Pancreas (tissue), 10 donors: ENCODE measurements around the gene FRMPD2. TPM values are rescaled to one million over a fixed set of nuclear protein-coding genes. Genes with fewer than 3 reads are reported as not detected.

Source experiments
- ATAC-seq, 4 donors: fragments of 200-7000 bp; cut with Tn5 transposase; one replicate each; pipeline versions ENCODE4 v1.8.0 to v1.9.1; 2020; ENCODE audit warnings: mild to moderate bottlenecking in 4 of 4, moderate library complexity in 4 of 4
- DNase-seq, 6 donors: peaks; one replicate each; pipeline ENCODE4 v3.0.0-alpha.2; 2020
- FAIRE-seq: peaks from 2 replicates; lab custom pipeline; 2012; peaks lifted over from hg19 to GRCh38; lab: Jason Lieb, UNC
- H3K27ac ChIP-seq, 4 donors: fragments of 200-600 bp; sonication (generic); 1 replicate in 3 of 4; 2 replicates in 1 of 4; pipeline versions ENCODE4 v1.5.0 to v1.8.0; 2020
- H3K27me3 ChIP-seq, 4 donors: fragments of 200-600 bp; one replicate each; pipeline ENCODE4 v1.8.0; 2021
- H3K36me3 ChIP-seq, 3 donors: fragments of 200-600 bp; sonication (generic) in 1 of 3; one replicate each; pipeline versions ENCODE4 v1.5.0 to v1.8.0; 2020 to 2021
- H3K4me1 ChIP-seq, 3 donors: fragments of 200-600 bp; one replicate each; pipeline ENCODE4 v1.8.0; 2021
- H3K4me3 ChIP-seq, 4 donors: fragments of 200-600 bp; sonication (generic) in 2 of 4; one replicate each; pipeline versions ENCODE4 v1.5.0 to v1.8.0; 2020 to 2021
- H3K9me3 ChIP-seq, 4 donors: fragments of 200-600 bp; one replicate each; pipeline ENCODE4 v1.8.0; 2021
- WGBS, 2 donors: extraction: QIAGEN DNeasy Blood & Tissue Kit; methylation state at CpG; one replicate each; pipeline ENCODE4 v1.1.7; 2013; 5-methylcytosine and 5-hydroxymethylcytosine counted together
- intact Hi-C, 3 donors: fragments of 100-400 bp; cut with DNase I; formaldehyde crosslinking; loops; one replicate each; pipeline versions ENCODE4 v1.11.1 to v1.14.2; 2022
- polyA plus RNA-seq, 2 donors: library from polyadenylated mRNA; stranded (reverse); fragments of 200-250 nt; gene quantifications; one replicate each; pipeline ENCODE4 v1.2.3, GENCODE V29; 2013
- total RNA-seq, 6 donors: library from RNA; stranded (reverse); fragmentation: NEBNext Ultra II Directional in 4 of 6; extraction: Animal tissue kit (Norgen Biotek cat#: 25700) in 4 of 6; gene quantifications; one replicate each; pipeline versions ENCODE4 v1.2.1 to v1.2.4, GENCODE V29; 2021 to 2023
- TF ChIP-seq, protein P1 (sequence below), 4 donors: fragments of 200-600 bp; sonication (generic) in 3 of 4; IDR thresholded peaks; one replicate each; pipeline versions ENCODE4 v1.5.0 to v1.8.0; 2021; ENCODE audit warnings: antibody characterized with exemption in 4 of 4
- donor health status: healthy with polysubstance abuse.
- donor health status: DM: no; HTN: no; CAD: no; lungs with moderate emphysema.
- donor health status: DM: no; HTN: no; CAD: no.
- donor health status: control.
- donor health status: control.
- donor health status: Bipolar disorder and iron deficiency.
- donor health status: DM: yes; HTN: yes; CAD: no.
- donor health status: DM: no; HTN: no; CAD: no.
- donor health status: DM: no; HTN: no; CAD: no.
- donor health status: DM: yes; HTN: yes; CAD: no.

Gene FRMPD2
- total and polyA plus RNA-seq, 8 donors: 0.08 to 0.47 (median 0.24) TPM

DNA sequence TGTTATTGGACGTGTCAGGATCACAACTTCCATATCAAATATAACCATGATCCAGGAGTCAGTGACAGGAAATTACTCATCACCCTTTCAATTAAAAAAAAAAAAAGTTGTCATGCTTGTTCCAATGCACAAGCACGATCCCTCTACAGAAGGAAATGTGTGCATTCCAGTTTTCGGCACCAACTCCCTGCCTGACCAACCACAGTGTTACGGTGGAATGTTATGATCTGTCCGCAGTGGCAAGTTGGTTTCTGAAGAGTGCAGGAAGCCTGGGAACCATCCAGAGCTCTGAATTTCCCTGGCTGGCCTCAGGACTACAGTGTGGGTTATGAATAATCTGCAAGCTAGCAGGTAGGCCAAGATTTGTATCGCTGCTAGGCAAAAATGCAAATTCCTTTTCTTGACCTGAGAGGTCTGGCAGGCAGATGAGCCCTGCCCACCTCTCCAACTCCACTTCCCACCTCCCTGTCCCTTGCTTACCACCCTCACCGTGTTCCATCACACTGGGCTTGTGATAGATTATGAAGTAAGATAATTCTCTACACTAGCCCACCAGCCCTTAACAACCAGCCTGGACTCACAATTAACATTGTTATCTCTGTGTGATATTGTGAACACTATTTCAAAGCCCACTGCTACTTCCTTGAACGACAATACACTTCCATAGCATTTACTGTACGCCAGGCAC is 20.4 kb downstream of the FRMPD2 start:
- Histone ChIP-seq H3K4me3 (no peak overlapping the region), H3K9me3 (no peaks in the 10 kb centered on the region), H3K27ac (no peak overlapping the region), H3K27me3 (no peaks in the 10 kb centered on the region), H3K36me3 (no peaks in the 10 kb centered on the region), H3K4me1 (no peaks in the 10 kb centered on the region)
- WGBS, 2 donors: 83 to 87% methylated on average over 9 of the region's 9 CpGs
- TF ChIP-seq, protein P1, sequence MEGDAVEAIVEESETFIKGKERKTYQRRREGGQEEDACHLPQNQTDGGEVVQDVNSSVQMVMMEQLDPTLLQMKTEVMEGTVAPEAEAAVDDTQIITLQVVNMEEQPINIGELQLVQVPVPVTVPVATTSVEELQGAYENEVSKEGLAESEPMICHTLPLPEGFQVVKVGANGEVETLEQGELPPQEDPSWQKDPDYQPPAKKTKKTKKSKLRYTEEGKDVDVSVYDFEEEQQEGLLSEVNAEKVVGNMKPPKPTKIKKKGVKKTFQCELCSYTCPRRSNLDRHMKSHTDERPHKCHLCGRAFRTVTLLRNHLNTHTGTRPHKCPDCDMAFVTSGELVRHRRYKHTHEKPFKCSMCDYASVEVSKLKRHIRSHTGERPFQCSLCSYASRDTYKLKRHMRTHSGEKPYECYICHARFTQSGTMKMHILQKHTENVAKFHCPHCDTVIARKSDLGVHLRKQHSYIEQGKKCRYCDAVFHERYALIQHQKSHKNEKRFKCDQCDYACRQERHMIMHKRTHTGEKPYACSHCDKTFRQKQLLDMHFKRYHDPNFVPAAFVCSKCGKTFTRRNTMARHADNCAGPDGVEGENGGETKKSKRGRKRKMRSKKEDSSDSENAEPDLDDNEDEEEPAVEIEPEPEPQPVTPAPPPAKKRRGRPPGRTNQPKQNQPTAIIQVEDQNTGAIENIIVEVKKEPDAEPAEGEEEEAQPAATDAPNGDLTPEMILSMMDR (IDR thresholded peaks at IDR 0.05): no peak
- intact Hi-C loops: no loop called here
- DNase-seq (no peak), ATAC-seq (no peak), FAIRE-seq (no peak)

DNA sequence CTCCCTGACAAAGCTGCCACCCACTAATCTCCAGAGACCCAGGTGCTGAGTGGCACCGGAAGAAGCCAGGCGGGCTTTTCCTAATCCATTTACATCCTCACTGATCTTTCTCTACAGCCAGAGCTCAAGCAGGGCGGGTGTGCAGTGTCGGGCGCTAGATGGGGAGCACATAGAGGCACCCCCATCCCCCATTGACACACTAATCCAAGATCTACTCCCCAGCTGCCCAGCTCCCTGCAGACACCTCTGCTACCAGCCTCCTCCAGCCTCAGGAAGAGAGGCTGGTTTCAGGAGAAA is 22.2 kb downstream of the FRMPD2 start:
- no peaks in the 10 kb centered on the region for H3K4me1 ChIP-seq
- TF ChIP-seq, protein P1 (IDR thresholded peaks at IDR 0.05): no peak
- DNase-seq: no peak

GRCh38 chr10:48251525-48252353 is 22.8 kb downstream of the FRMPD2 start:
- ATAC-seq (peak; percentile 57 to 79 (median 68)), FAIRE-seq (no peak), DNase-seq (peak in 3 of 6 donors; percentile 16 to 54 (median 48))
- no peak overlapping the region for H3K4me3 ChIP-seq
- 43 to 50% methylated on average over 13 of the region's 13 CpGs for WGBS, 2 donors
- no peaks in the 10 kb centered on the region for H3K4me1 ChIP-seq
- TF ChIP-seq, protein P1 (IDR thresholded peaks at IDR 0.05): no peak
- peak overlapping the region in 3 of 4 donors; percentile 8 to 23 (median 16) for H3K27ac ChIP-seq
- H3K27me3 ChIP-seq: no peaks in the 10 kb centered on the region
- intact Hi-C loops: no loop called here
- no peaks in the 10 kb centered on the region for H3K36me3 ChIP-seq
- no peaks in the 10 kb centered on the region for H3K9me3 ChIP-seq

More for the DNA sequence above, 22.2 kb downstream of the FRMPD2 start:
- H3K27ac ChIP-seq: peak overlapping the region in 1 of 4 donors; percentile 23
- H3K4me3 ChIP-seq: no peak overlapping the region
- 85 to 86% methylated on average over 5 of the region's 5 CpGs for WGBS, 2 donors
- H3K36me3 ChIP-seq: no peaks in the 10 kb centered on the region
- ATAC-seq (no peak), FAIRE-seq (no peak)
- no peaks in the 10 kb centered on the region for H3K27me3 ChIP-seq
- H3K9me3 ChIP-seq: no peaks in the 10 kb centered on the region
- intact Hi-C loops: no loop called here

DNA sequence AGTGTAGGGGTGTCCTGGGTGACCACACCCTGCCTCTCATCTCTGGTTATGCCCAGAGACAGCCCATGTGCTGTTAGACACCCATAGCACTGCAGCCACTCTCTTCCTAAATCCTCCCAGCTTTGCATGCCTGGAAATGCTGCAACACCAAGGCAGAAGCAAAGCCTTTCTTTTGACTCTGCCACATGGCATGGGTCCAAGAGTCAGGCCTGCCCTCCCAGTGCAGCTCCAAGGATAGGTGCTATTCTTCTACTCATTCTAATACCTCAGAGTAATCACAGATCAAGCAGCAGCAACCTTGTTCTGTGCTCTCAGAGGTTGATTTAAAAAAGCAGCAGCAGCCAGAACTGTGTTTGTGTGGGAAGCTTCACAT is 23.4 kb downstream of the FRMPD2 start:
- Histone ChIP-seq H3K36me3 (no peaks in the 10 kb centered on the region), H3K9me3 (no peaks in the 10 kb centered on the region), H3K4me1 (no peaks in the 10 kb centered on the region), H3K27me3 (no peaks in the 10 kb centered on the region), H3K4me3 (no peak overlapping the region), H3K27ac (peak overlapping the region in 1 of 4 donors; percentile 8)
- DNase-seq (peak in 1 of 6 donors; percentile 40), FAIRE-seq (no peak), ATAC-seq (peak; percentile 24 to 62 (median 50))
- intact Hi-C loops: no loop called here
- TF ChIP-seq, protein P1 (IDR thresholded peaks at IDR 0.05): no peak
